NCI-H1417 (cell line): ENCODE results near the gene ARHGEF19.

ENCODE experiments used
- DNase-seq, 3 experiments: peaks; one replicate each; lab custom pipeline; 2025; lab: John Stamatoyannopoulos, UW

The ARHGEF19 gene

GRCh38 chr1:16244650-16245285, 32.3 kb upstream of the ARHGEF19 start:
- no peak for DNase-seq

- peak; percentile 67 to 90 (median 77) for DNase-seq
Measured at GRCh38 chr1:16243936-16244649, 31.6 kb upstream of the ARHGEF19 start.

GRCh38 chr1:16243215-16243610, 30.8 kb upstream of the ARHGEF19 start:
- no peak for DNase-seq

- no peak for DNase-seq
Measured at GRCh38 chr1:16242556-16243214, 30.2 kb upstream of the ARHGEF19 start.

- peak in 2 of 3 experiments; percentile 34 to 77 for DNase-seq
Measured at GRCh38 chr1:16241221-16241708, 28.8 kb upstream of the ARHGEF19 start.

GRCh38 chr1:16239972-16240491, 27.6 kb upstream of the ARHGEF19 start:
- no peak for DNase-seq

GRCh38 chr1:16237343-16237830, 24.9 kb upstream of the ARHGEF19 start:
- DNase-seq = no peak

- peak; percentile 90 to 95 (median 94) for DNase-seq
Measured at GRCh38 chr1:16236511-16237342, 24.3 kb upstream of the ARHGEF19 start, which contains the start of gene CPLANE2. Gene CPLANE2, minus strand, starts transcription at chr1:16237183. Its CDS starts 441 bp downstream, at chr1:16236742.

GRCh38 chr1:16235944-16236510, 23.6 kb upstream of the ARHGEF19 start:
- DNase-seq = peak in 2 of 3 experiments; percentile 81 to 89

GRCh38 chr1:16235347-16235746, 22.9 kb upstream of the ARHGEF19 start:
- no peak for DNase-seq

- no peak for DNase-seq
Measured at GRCh38 chr1:16233431-16233830, 21.0 kb upstream of the ARHGEF19 start.

- DNase-seq = no peak
Measured at GRCh38 chr1:16232316-16232710, 19.9 kb upstream of the ARHGEF19 start.

GRCh38 chr1:16231331-16232315, 19.2 kb upstream of the ARHGEF19 start:
- DNase-seq = no peak

- DNase-seq = no peak
Measured at GRCh38 chr1:16230744-16231143, 18.3 kb upstream of the ARHGEF19 start.

- DNase-seq = no peak
Measured at GRCh38 chr1:16229976-16230740, 17.7 kb upstream of the ARHGEF19 start.

- peak in 1 of 3 experiments; percentile 69 for DNase-seq
Measured at GRCh38 chr1:16226490-16227179, 14.2 kb upstream of the ARHGEF19 start.

- DNase-seq = no peak
Measured at GRCh38 chr1:16226129-16226489, 13.7 kb upstream of the ARHGEF19 start.

GRCh38 chr1:16224472-16224871, 12.0 kb upstream of the ARHGEF19 start:
- DNase-seq = no peak
